Activated naive CD4-positive, alpha-beta T cell treated with anti-CD3 and anti-CD28 coated beads, Interleukin-2, amount 10 ng/mL, durations not matched to agents 7 days and 5 days (primary cell): Measurements from ENCODE around the gene WDR72.
"Not testable (repeated sequence)": the region's sequence is repeated elsewhere in the genome, so short reads cannot be mapped to it uniquely, and the experiment has no call there.

ENCODE experiments used
- CTCF ChIA-PET: fragments of 350-600 bp; sonication (Branson Sonifier 250); formaldehyde crosslinking; loops from one replicate; lab custom pipeline; 2021; ENCODE audit warnings: antibody characterized with exemption; lab: Charles Lee
- DNase-seq: peaks from one replicate; pipeline ENCODE4 v3.0.0-alpha.2; 2020
- H3K27ac Mint-ChIP-seq: one replicate; pipeline ENCODE4 v1.8.0; 2021; ENCODE audit warnings: mild to moderate bottlenecking, moderate library complexity, mixed read lengths
- H3K27me3 Mint-ChIP-seq: one replicate; pipeline ENCODE4 v1.8.0; 2021; ENCODE audit warnings: mild to moderate bottlenecking, mixed read lengths
- H3K36me3 Mint-ChIP-seq: one replicate; pipeline ENCODE4 v1.8.0; 2021; ENCODE audit warnings: mixed read lengths
- H3K4me1 Mint-ChIP-seq: one replicate; pipeline ENCODE4 v1.8.0; 2021; ENCODE audit warnings: mixed read lengths
- H3K4me3 Mint-ChIP-seq: one replicate; pipeline ENCODE4 v1.8.0; 2021; ENCODE audit warnings: mild to moderate bottlenecking, moderate library complexity, mixed read lengths
- H3K9me3 Mint-ChIP-seq: one replicate; pipeline ENCODE4 v1.8.0; 2021; ENCODE audit warnings: mixed read lengths

The WDR72 gene

DNA sequence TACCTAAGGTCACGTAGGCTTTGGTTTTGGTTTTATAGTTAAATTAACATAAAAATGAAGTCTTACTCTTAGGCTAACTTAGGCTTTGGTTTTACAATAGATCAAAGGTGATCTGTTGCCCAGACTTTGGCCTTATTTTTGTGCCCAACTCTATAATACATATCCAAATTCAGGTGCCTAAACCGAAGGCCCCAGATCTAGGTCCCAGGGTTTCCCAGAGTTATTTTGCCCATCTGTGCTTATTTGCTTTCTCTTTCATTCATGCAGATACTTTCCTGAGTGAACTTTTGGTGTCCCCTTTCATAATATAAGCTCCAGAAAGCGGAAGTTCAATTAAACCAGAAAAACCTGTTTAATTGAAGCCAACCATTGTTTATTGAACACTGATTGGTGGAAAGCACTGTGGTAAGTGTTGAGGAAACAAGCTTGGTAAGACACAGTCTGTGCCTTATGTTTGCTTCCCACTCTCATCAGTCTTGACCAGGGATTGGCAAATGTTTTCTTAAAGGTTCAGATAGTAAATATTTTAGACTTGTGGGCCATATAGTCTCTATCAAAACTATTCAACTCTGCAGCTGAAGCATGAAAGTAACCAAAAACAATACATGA is 209.7 kb downstream of the WDR72 start:
- Mint-ChIP-seq H3K27ac (no peak overlapping the region), H3K27me3 (no peaks in the 10 kb centered on the region), H3K9me3 (no peaks in the 10 kb centered on the region), H3K4me1 (no peaks in the 10 kb centered on the region), H3K36me3 (no peaks in the 10 kb centered on the region), H3K4me3 (no peak overlapping the region)
- CTCF ChIA-PET: no interaction called here
- no peak for DNase-seq

DNA sequence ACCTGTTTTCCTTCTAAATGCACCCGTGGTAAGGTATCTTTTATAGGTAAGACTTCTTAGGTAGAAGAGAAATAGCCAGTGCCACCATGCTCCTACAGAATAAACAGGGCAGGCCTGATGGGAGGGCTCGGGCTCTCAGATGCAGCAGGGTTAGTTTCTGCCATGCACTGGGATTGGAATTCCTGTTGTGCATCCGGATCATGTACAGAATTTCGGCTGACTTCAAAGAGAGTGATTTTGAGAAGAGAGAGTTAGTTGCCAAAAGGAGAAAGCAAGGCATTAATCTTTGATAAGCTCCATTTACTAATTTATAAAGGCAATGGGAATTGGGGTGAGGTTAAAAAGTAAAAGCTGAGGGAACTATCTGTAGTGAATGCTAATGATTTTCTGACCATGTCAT is 211.2 kb downstream of the WDR72 start:
- Mint-ChIP-seq H3K36me3 (no peaks in the 10 kb centered on the region), H3K4me3 (no peak overlapping the region)
- CTCF ChIA-PET: no interaction called here

DNA sequence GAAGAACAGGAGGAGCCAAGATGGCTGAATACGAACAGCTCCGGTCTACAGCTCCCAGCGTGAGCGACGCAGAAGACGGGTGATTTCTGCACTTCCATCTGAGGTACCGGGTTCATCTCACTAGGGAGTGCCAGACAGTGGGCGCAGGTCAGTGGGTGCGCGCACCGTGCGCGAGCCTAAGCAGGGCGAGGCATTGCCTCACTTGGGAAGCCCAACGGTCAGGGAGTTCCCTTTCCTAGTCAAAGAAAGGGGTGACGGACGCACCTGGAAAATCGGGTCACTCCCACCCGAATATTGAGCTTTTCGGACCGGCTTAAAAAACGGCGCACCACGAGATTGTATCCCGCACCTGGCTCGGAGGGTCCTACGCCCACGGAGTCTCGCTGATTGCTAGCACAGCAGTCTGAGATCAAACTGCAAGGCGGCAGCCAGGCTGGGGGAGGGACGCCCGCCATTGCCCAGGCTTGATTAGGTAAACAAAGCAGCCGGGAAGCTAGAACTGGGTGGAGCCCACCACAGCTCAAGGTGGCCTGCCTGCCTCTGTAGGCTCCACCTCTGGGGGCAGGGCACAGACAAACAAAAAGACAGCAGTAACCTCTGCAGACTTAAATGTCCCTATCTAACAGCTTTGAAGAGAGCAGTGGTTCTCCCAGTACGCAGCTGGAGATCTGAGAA is 218.7 kb downstream of the WDR72 start:
- H3K9me3 Mint-ChIP-seq, CTCF ChIA-PET, H3K36me3 Mint-ChIP-seq, H3K27ac Mint-ChIP-seq, H3K4me1 Mint-ChIP-seq, H3K4me3 Mint-ChIP-seq, H3K27me3 Mint-ChIP-seq, DNase-seq: not testable (repeated sequence)

More for the DNA sequence above, 211.2 kb downstream of the WDR72 start:
- peaks cover 2% of the 10 kb centered on the region for H3K9me3 Mint-ChIP-seq
- no peaks in the 10 kb centered on the region for H3K27me3 Mint-ChIP-seq
- no peak overlapping the region for H3K27ac Mint-ChIP-seq
- no peaks in the 10 kb centered on the region for H3K4me1 Mint-ChIP-seq
- DNase-seq: no peak

DNA sequence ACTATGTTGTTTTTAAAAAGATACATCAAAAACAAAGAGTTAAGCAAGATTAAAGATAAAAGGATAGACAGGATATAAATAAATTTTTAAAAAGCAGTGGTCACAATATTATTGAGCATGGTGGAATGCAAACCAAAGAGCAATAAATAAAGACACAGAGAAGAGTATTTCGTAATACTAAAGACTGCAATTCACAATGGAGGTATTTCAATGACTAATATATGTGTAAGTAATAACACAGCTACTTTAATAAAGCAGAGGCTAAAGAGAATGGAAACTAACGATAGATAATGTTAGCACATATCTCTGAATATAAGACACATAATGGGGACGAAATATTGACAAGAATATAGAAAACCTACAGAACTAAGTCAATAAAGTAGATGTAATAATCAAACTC is 219.6 kb downstream of the WDR72 start:
- Mint-ChIP-seq H3K4me3 (no peak overlapping the region), H3K27me3 (no peaks in the 10 kb centered on the region), H3K27ac (no peak overlapping the region), H3K4me1 (no peaks in the 10 kb centered on the region), H3K36me3 (no peaks in the 10 kb centered on the region), H3K9me3 (peaks cover 8% of the 10 kb centered on the region)
- no peak for DNase-seq
- CTCF ChIA-PET: no interaction called here

DNA sequence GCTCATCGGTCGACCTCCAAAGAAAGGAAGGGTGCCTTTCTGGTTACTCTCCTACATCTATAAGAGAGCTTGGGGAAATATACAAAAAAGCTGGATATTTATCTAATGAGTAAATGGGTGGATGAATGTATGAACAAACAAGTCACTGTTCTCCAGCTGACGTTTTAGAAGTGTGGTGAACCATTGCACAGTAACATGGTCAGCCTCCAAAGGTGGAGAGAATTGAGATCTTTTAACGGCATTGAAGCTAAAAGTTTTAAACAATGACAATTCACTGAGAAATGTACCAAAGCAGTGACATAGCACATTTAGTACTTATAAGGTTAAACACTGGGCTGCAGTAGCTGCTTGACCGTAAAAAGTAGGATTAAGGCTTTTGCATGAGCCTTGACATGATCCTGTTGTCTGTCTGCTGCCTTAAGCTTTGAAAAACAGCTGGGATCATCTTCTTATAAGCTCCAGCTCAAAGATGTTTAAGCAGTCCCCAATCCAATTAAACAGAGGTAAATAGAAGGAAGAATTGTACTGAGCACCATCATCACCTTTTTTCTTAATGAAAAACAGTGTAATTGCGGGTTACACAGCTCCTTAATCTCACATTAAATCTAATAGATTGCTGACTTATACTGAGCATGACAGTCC is 222.9 kb downstream of the WDR72 start:
- H3K4me3 Mint-ChIP-seq: no peak overlapping the region
- H3K9me3 Mint-ChIP-seq: peaks cover 4% of the 10 kb centered on the region
- H3K36me3 Mint-ChIP-seq: no peaks in the 10 kb centered on the region
- no peaks in the 10 kb centered on the region for H3K4me1 Mint-ChIP-seq
- no peak overlapping the region for H3K27ac Mint-ChIP-seq
- CTCF ChIA-PET: interaction anchor here (0.8 kb wide), 1 partner anchor 10 kb away, joined by 3 read pairs; no protein-coding TSS in a partner anchor
- no peak for DNase-seq
- no peaks in the 10 kb centered on the region for H3K27me3 Mint-ChIP-seq

DNA sequence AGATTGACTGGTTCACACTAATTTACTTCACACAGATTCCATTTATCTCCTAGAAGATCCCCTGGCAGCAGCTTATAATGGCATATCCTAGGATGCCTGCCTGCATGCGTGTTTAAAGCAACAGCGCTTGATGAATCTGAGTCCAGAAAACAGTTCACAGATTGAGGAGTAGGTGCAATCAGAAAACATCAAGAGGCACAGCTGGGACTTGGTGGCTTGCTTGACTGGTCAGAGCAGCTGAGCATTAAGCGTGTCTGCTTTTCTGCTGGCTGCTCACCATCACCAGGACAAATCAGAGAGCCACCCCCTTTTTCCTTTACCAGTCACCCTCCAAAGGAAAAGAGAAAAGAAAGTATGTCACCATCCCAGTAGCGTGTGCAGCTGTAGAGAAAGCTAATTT is 223.6 kb downstream of the WDR72 start:
- H3K4me1 Mint-ChIP-seq: no peaks in the 10 kb centered on the region
- no peak overlapping the region for H3K4me3 Mint-ChIP-seq
- H3K27ac Mint-ChIP-seq: no peak overlapping the region
- peaks cover 4% of the 10 kb centered on the region for H3K9me3 Mint-ChIP-seq
- H3K36me3 Mint-ChIP-seq: no peaks in the 10 kb centered on the region
- CTCF ChIA-PET: no interaction called here
- H3K27me3 Mint-ChIP-seq: no peaks in the 10 kb centered on the region
- DNase-seq: no peak

DNA sequence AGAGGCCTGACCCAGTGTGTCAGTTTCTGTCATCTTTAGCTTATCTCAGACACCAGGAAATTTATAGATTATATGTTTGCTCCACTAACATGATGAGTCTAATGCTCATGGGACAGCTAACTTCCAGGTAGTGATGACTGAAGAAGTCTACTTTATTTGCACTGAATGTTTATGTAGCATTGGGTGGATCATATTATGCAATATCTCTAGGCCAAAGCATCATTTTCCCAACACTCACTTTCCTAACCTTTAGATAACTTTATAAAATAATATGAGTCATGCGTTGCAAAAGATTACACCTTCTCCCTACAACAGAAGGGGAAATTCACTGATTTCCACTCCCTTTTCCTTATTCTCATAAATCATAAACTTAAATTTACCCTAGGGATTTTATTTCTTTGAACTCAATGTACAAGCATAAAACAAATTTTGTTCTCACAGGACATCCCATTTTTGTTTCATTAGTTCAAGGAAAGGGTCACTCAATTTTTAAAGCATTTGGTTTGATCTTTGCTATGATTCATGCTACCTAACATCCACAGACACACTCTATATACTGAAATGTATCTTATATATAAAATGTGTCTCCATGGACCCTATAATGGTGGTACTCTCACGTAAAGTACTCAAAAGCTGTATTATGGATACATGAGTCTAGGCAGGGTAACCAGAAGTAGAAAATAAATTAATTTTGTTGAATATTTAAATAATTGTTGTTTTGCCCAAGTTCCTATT is 225.2 kb downstream of the WDR72 start:
- H3K9me3 Mint-ChIP-seq: no peaks in the 10 kb centered on the region
- no peaks in the 10 kb centered on the region for H3K36me3 Mint-ChIP-seq
- CTCF ChIA-PET: no interaction called here
- no peak overlapping the region for H3K4me3 Mint-ChIP-seq
- no peak overlapping the region for H3K27ac Mint-ChIP-seq
- H3K4me1 Mint-ChIP-seq: no peaks in the 10 kb centered on the region
- DNase-seq: no peak
- no peaks in the 10 kb centered on the region for H3K27me3 Mint-ChIP-seq

DNA sequence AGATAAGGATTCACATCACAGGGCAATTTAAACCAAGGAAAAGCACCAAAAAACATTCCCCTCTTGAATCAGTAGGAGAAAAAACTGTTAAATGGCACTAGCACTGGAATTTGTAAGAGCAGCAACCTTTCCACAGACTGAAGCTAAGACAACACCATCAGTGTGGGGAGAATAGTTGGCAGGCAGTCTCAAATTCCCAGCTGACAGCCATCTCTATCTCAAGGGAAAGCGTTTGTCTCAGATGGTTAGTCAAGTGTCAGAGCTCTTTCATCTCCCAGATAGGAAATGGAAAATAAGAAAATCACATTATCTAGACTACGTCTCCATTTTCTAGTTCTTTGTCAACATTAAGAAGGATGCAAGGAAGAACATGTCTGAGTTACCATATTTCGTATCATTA is 228.7 kb downstream of the WDR72 start:
- DNase-seq: no peak
- CTCF ChIA-PET: interaction anchor here (1.1 kb wide), 1 partner anchor 14 kb away, joined by 3 read pairs; no protein-coding TSS in a partner anchor
- H3K36me3 Mint-ChIP-seq: no peaks in the 10 kb centered on the region
- no peaks in the 10 kb centered on the region for H3K27me3 Mint-ChIP-seq
- H3K4me3 Mint-ChIP-seq: no peak overlapping the region
- no peak overlapping the region for H3K27ac Mint-ChIP-seq
- H3K9me3 Mint-ChIP-seq: no peaks in the 10 kb centered on the region
- H3K4me1 Mint-ChIP-seq: no peaks in the 10 kb centered on the region

DNA sequence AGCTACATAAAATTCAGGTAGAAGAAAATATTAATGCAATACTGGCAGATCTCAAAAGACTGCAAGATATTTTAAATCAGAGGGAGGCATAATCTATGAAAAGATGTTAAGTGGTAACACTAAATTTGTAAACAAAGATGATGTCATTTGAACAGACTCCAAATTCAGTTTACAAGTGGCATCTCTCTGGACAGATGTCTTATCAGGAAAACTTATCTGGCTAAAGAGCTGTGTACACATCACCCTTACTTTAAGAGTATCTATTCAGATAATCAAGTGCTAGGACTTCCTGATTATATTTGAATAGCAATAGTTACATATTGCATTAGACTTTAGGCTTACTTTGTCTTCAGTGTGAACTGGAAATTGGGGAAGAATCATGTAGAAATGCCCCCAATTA is 231.5 kb downstream of the WDR72 start:
- H3K36me3 Mint-ChIP-seq: no peaks in the 10 kb centered on the region
- no peak overlapping the region for H3K27ac Mint-ChIP-seq
- no peaks in the 10 kb centered on the region for H3K9me3 Mint-ChIP-seq
- no peak for DNase-seq
- no peak overlapping the region for H3K4me3 Mint-ChIP-seq
- no peaks in the 10 kb centered on the region for H3K4me1 Mint-ChIP-seq
- no peaks in the 10 kb centered on the region for H3K27me3 Mint-ChIP-seq
- CTCF ChIA-PET: interaction anchor here (1.6 kb wide), 1 partner anchor 9 kb away, joined by 3 read pairs; no protein-coding TSS in a partner anchor

DNA sequence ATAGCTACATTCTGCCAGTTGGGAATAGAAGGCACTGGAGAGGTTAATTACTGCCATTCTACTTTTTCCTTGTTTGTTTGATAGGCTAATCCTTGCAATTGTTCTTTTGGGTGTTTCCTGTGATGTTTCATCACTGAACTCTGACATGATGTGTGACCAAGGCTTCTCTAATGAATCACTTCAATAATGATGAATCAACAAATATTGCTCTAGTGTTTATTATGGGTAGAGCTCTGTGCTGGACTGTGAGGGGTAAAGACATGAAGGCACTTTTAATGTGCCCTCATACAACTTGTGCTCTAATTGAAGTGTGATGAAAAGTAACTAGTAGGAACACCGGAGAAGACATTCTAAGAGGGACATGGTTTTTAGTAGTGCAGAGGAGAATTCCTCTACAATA is 233.6 kb downstream of the WDR72 start:
- Mint-ChIP-seq H3K36me3 (no peaks in the 10 kb centered on the region), H3K4me1 (no peaks in the 10 kb centered on the region), H3K27me3 (no peaks in the 10 kb centered on the region), H3K4me3 (no peak overlapping the region), H3K27ac (no peak overlapping the region), H3K9me3 (no peaks in the 10 kb centered on the region)
- no peak for DNase-seq
- CTCF ChIA-PET: no interaction called here

DNA sequence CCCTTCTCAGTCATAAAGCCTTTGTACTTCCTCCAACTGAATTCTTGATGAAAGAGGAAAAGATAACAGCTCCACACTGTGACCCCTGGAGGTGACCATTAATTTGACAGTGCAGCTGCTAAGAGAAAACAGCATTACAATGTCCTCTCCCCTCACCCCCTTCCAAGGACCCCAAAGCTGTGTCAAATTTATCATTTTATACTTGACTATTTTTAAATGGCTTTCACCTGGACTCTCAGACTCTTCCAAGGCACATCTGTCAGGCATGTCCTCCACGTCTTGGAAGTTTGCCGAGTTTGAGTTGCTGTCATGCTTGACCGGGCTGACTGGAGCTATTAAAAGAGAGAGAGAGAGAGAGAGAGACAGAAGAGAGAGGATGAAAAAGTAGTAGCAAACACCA is 236.5 kb downstream of the WDR72 start:
- no peaks in the 10 kb centered on the region for H3K4me1 Mint-ChIP-seq
- H3K27me3 Mint-ChIP-seq: no peaks in the 10 kb centered on the region
- H3K9me3 Mint-ChIP-seq: no peaks in the 10 kb centered on the region
- DNase-seq: no peak
- CTCF ChIA-PET: no interaction called here
- no peak overlapping the region for H3K27ac Mint-ChIP-seq
- H3K36me3 Mint-ChIP-seq: no peaks in the 10 kb centered on the region
- H3K4me3 Mint-ChIP-seq: no peak overlapping the region

DNA sequence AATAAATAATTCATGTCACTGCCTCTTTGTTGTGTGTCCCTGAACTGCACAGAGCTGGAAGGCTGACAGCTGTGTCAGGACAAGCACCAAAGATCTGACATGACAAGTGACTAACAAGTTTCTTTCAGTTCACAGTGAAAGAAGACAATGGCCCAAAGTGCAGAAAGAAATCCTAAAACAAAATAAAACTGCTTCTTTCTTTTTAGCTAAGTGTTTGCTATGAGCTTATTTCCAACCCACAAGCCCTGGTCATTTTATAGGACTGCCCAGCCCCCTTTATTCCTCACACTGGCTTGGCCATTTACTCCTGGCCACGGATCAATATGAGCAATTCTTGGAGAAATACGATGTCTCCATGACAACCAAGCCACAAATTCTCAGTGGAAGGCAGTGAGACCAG is 238.5 kb downstream of the WDR72 start:
- CTCF ChIA-PET: no interaction called here
- no peaks in the 10 kb centered on the region for H3K9me3 Mint-ChIP-seq
- H3K4me1 Mint-ChIP-seq: no peaks in the 10 kb centered on the region

DNA sequence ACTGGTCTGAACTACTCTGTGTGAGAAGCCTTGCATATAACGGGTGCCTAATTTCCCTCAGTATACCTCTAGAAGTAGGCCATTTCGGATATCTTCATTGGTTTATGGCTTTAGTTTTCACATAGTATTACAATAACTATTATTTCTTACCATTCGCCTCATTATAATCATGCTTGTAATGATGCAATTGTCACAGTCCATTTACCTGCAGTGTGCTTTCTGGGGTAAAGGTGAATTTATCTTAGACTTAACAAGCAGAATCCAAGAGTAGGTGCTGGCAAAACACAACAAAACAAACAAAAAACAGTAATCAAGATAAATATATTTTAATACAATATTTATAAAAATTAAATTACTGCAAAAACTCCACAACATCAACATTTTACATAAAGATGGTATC is 246.0 kb downstream of the WDR72 start:
- H3K4me1 Mint-ChIP-seq: no peaks in the 10 kb centered on the region
- H3K36me3 Mint-ChIP-seq: no peaks in the 10 kb centered on the region
- H3K27me3 Mint-ChIP-seq: no peaks in the 10 kb centered on the region
- H3K27ac Mint-ChIP-seq: no peak overlapping the region
- no peak for DNase-seq
- H3K9me3 Mint-ChIP-seq: no peaks in the 10 kb centered on the region
- CTCF ChIA-PET: no interaction called here
- no peak overlapping the region for H3K4me3 Mint-ChIP-seq

More for the DNA sequence above, 238.5 kb downstream of the WDR72 start:
- H3K27me3 Mint-ChIP-seq: no peaks in the 10 kb centered on the region
- no peaks in the 10 kb centered on the region for H3K36me3 Mint-ChIP-seq
- no peak overlapping the region for H3K27ac Mint-ChIP-seq
- no peak for DNase-seq
- H3K4me3 Mint-ChIP-seq: no peak overlapping the region

DNA sequence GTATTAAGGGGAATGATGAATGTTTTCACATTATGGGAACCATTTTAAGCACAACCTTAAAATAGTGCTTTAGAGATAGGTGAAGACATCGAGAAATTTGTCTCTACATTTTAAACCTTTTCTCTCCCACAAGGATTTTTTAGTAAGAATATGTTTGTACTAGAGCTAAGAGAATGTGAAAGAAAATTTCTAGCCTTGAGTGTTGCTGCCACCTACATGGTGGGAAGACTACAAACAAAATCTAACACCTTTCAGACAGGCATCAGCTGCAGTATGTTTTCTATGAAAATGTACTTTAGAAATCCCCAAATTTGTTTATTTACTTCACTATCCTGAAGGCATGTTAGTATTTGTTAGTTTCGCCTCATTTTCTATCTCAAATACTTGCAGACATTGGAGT is 247.4 kb downstream of the WDR72 start:
- no peaks in the 10 kb centered on the region for H3K4me1 Mint-ChIP-seq
- no peak overlapping the region for H3K27ac Mint-ChIP-seq
- no peak for DNase-seq
- H3K36me3 Mint-ChIP-seq: no peaks in the 10 kb centered on the region
- no peaks in the 10 kb centered on the region for H3K9me3 Mint-ChIP-seq
- H3K27me3 Mint-ChIP-seq: no peaks in the 10 kb centered on the region
- CTCF ChIA-PET: no interaction called here
- no peak overlapping the region for H3K4me3 Mint-ChIP-seq
